Measurements from ENCODE around the gene ISX. TPM values are rescaled to one million over a fixed set of nuclear protein-coding genes. Genes with fewer than 3 reads are reported as not detected.

Gene ISX
- total RNA-seq, 1 experiment from 2014 or later: 5.6 TPM

- peaks cover 2% of the 10 kb centered on the region for H3K36me3 ChIP-seq (ENCODE audit: control insufficient read depth, insufficient read depth, low read length)
- Mint-ChIP-seq H3K36me3 (ENCODE audit: insufficient read depth, unreplicated experiment) (no peaks in the 10 kb centered on the region), H3K27ac (ENCODE audit: unreplicated experiment) (no peak overlapping the region), H3K9me3 (ENCODE audit: unreplicated experiment) (no peaks in the 10 kb centered on the region), H3K27me3 (ENCODE audit: insufficient read depth, unreplicated experiment) (no peaks in the 10 kb centered on the region), H3K4me1 (ENCODE audit: low read depth, unreplicated experiment) (no peaks in the 10 kb centered on the region), H3K4me3 (ENCODE audit: unreplicated experiment) (no peak overlapping the region)
- H3K4me3 ChIP-seq (ENCODE audit: low read depth, low read length): no peak overlapping the region
- no peak for DNase-seq
- CTCF ChIA-PET: no interaction called here
- no peak for TF ChIP-seq CTCF (IDR thresholded peaks at IDR 0.05; ENCODE audit: insufficient read depth in 1 of 2, low read depth in 1 of 2, low read length in 1 of 2, severe bottlenecking in 1 of 2, unreplicated experiment in 1 of 2)
- 0 out of 2 replicates have a peak, but pooled peaks cover 6% of the 10 kb centered on the region for H3K9me3 ChIP-seq
- H3K27me3 ChIP-seq (replicated peaks; ENCODE audit: control insufficient read depth, insufficient read depth, low read length): no peaks in the 10 kb centered on the region
- no TSS peak for BruUV-seq (replicated peaks)
- POLR2A ChIA-PET: no interaction called here
- intact Hi-C loops (cut with micrococcal nuclease; ENCODE audit: unreplicated experiment): no loop called here
- H3K4me1 ChIP-seq: no peaks in the 10 kb centered on the region
Measured at GRCh38 chr22:35085621-35086020, 19.7 kb downstream of the ISX start.

- intact Hi-C loops (cut with micrococcal nuclease; ENCODE audit: unreplicated experiment): no loop called here
- 0 out of 2 replicates have a peak, but pooled peaks cover 6% of the 10 kb centered on the region for H3K9me3 ChIP-seq
- Mint-ChIP-seq H3K9me3 (ENCODE audit: unreplicated experiment) (no peaks in the 10 kb centered on the region), H3K27me3 (ENCODE audit: insufficient read depth, unreplicated experiment) (peaks cover 4% of the 10 kb centered on the region), H3K4me1 (ENCODE audit: low read depth, unreplicated experiment) (no peaks in the 10 kb centered on the region), H3K4me3 (ENCODE audit: unreplicated experiment) (no peak overlapping the region), H3K27ac (ENCODE audit: unreplicated experiment) (no peak overlapping the region), H3K36me3 (ENCODE audit: insufficient read depth, unreplicated experiment) (no peaks in the 10 kb centered on the region)
- no TSS peak for BruUV-seq (replicated peaks)
- ChIA-PET POLR2A (no interaction called here), CTCF (no interaction called here)
- no peak for TF ChIP-seq CTCF (IDR thresholded peaks at IDR 0.05; ENCODE audit: insufficient read depth in 1 of 2, low read depth in 1 of 2, low read length in 1 of 2, severe bottlenecking in 1 of 2, unreplicated experiment in 1 of 2)
- H3K36me3 ChIP-seq (ENCODE audit: control insufficient read depth, insufficient read depth, low read length): peaks cover 2% of the 10 kb centered on the region
- no peaks in the 10 kb centered on the region for H3K27me3 ChIP-seq (replicated peaks; ENCODE audit: control insufficient read depth, insufficient read depth, low read length)
- no peak overlapping the region for H3K4me3 ChIP-seq (ENCODE audit: low read depth, low read length)
- no peak for DNase-seq
- H3K4me1 ChIP-seq: no peaks in the 10 kb centered on the region
Measured at GRCh38 chr22:35089139-35089538, 23.2 kb downstream of the ISX start.

GRCh38 chr22:35092406-35092805, 26.4 kb downstream of the ISX start:
- Histone ChIP-seq H3K27me3 (replicated peaks; ENCODE audit: control insufficient read depth, insufficient read depth, low read length) (no peaks in the 10 kb centered on the region), H3K36me3 (ENCODE audit: control insufficient read depth, insufficient read depth, low read length) (no peaks in the 10 kb centered on the region), H3K9me3 (0 out of 2 replicates have a peak, but pooled peaks cover 6% of the 10 kb centered on the region), H3K4me1 (no peaks in the 10 kb centered on the region), H3K4me3 (ENCODE audit: low read depth, low read length) (no peak overlapping the region)
- Mint-ChIP-seq H3K4me3 (ENCODE audit: unreplicated experiment) (no peak overlapping the region), H3K9me3 (ENCODE audit: unreplicated experiment) (no peaks in the 10 kb centered on the region), H3K27me3 (ENCODE audit: insufficient read depth, unreplicated experiment) (peaks cover 4% of the 10 kb centered on the region), H3K36me3 (ENCODE audit: insufficient read depth, unreplicated experiment) (no peaks in the 10 kb centered on the region), H3K4me1 (ENCODE audit: low read depth, unreplicated experiment) (no peaks in the 10 kb centered on the region), H3K27ac (ENCODE audit: unreplicated experiment) (no peak overlapping the region)
- ChIA-PET CTCF (no interaction called here), POLR2A (no interaction called here)
- BruUV-seq (replicated peaks): no TSS peak
- intact Hi-C loops (cut with micrococcal nuclease; ENCODE audit: unreplicated experiment): no loop called here
- no peak for DNase-seq
- TF ChIP-seq CTCF (IDR thresholded peaks at IDR 0.05; ENCODE audit: insufficient read depth in 1 of 2, low read depth in 1 of 2, low read length in 1 of 2, severe bottlenecking in 1 of 2, unreplicated experiment in 1 of 2): no peak

Data from Caco-2 (cell line).